Caco-2 (cell line): Measurements from ENCODE around the gene CRAMP1. TPM values are rescaled to one million over a fixed set of nuclear protein-coding genes. Genes with fewer than 3 reads are reported as not detected.

Experiments
- BruUV-seq: library from RNA; stranded (reverse); fragments of 400-500 nt; replicated peaks from 2 replicates; lab custom pipeline; 2021; lab: Mats Ljungman, UMichigan
- CTCF ChIA-PET: fragments of 300-600 bp; sonication (Branson Sonifier 250); formaldehyde crosslinking; loops from one replicate; lab custom pipeline; 2022; ENCODE audit warnings: antibody characterized with exemption; lab: Charles Lee
- POLR2A ChIA-PET: fragments of 300-600 bp; sonication (Branson Sonifier 250); formaldehyde crosslinking; loops from one replicate; lab custom pipeline; 2022; ENCODE audit warnings: antibody characterized with exemption; lab: Charles Lee
- DNase-seq, 2 experiments: peaks; one replicate each; pipeline versions ENCODE4 v3.0.0 to v3.0.0-alpha.2; 2020 to 2022
- H3K27me3 ChIP-seq: replicated peaks from 2 replicates; pipeline ENCODE4 v1.6.0; 2011; ENCODE audit warnings: low read length; ENCODE audit not compliant: control insufficient read depth, insufficient read depth
- H3K36me3 ChIP-seq: 2 replicates; pipeline ENCODE4 v1.5.1; 2011; ENCODE audit warnings: low read length; ENCODE audit not compliant: control insufficient read depth, insufficient read depth
- H3K4me1 ChIP-seq: fragments of 250-450 bp; sonication (Bioruptor Pico); 2 replicates; pipeline ENCODE4 v1.5.1; 2020; ENCODE audit warnings: mild to moderate bottlenecking
- H3K4me3 ChIP-seq: 2 replicates; pipeline ENCODE4 v1.5.1; 2011; ENCODE audit warnings: low read depth, mild to moderate bottlenecking, control low read depth, low read length
- H3K9me3 ChIP-seq: fragments of 250-450 bp; sonication (Bioruptor Pico); 2 replicates; pipeline ENCODE4 v1.5.1; 2020; ENCODE audit warnings: mild to moderate bottlenecking, moderate library complexity
- H3K27ac Mint-ChIP-seq: one replicate; pipeline ENCODE4 v1.8.0; 2022; ENCODE audit warnings: mixed read lengths; ENCODE audit not compliant: unreplicated experiment
- H3K27me3 Mint-ChIP-seq: one replicate; pipeline ENCODE4 v1.8.0; 2022; ENCODE audit warnings: mixed read lengths; ENCODE audit not compliant: insufficient read depth, unreplicated experiment
- H3K36me3 Mint-ChIP-seq: one replicate; pipeline ENCODE4 v1.8.0; 2022; ENCODE audit warnings: mild to moderate bottlenecking, mixed read lengths; ENCODE audit not compliant: insufficient read depth, unreplicated experiment
- H3K4me1 Mint-ChIP-seq: one replicate; pipeline ENCODE4 v1.8.0; 2022; ENCODE audit warnings: low read depth, mixed read lengths; ENCODE audit not compliant: unreplicated experiment
- H3K4me3 Mint-ChIP-seq: one replicate; pipeline ENCODE4 v1.8.0; 2022; ENCODE audit warnings: mild to moderate bottlenecking, moderate library complexity, mixed read lengths; ENCODE audit not compliant: unreplicated experiment
- H3K9me3 Mint-ChIP-seq: one replicate; pipeline ENCODE4 v1.8.0; 2022; ENCODE audit warnings: mixed read lengths; ENCODE audit not compliant: unreplicated experiment
- intact Hi-C: fragments of 100-400 bp; cut with micrococcal nuclease; formaldehyde crosslinking; loops from one replicate; pipeline ENCODE4 v1.10.0; 2022; ENCODE audit not compliant: unreplicated experiment
- total RNA-seq: library from RNA; stranded (reverse); gene quantifications from 2 replicates; pipeline ENCODE4 v1.2.3, GENCODE V29; 2022
- TF ChIP-seq, protein P1 (sequence below), 2 experiments: fragments of 200-600 bp in 1 of 2; IDR thresholded peaks; 1 replicate in 1 of 2; 2 replicates in 1 of 2; pipeline versions ENCODE4 v1.5.1 to v1.8.0; 2011 to 2022; ENCODE audit warnings: antibody characterized with exemption in 1 of 2, control low read depth in 1 of 2, inconsistent platforms in 1 of 2, low read depth in 1 of 2, low read length in 1 of 2, mild to moderate bottlenecking in 1 of 2, moderate library complexity in 1 of 2; ENCODE audit not compliant: insufficient read depth in 1 of 2, severe bottlenecking in 1 of 2, unreplicated experiment in 1 of 2

The CRAMP1 gene
- total RNA-seq, 1 experiment from 2014 or later, result 24.7 TPM

- no peak overlapping the region for H3K4me3 ChIP-seq
- POLR2A ChIA-PET, result no interaction called here
- no TSS peak for BruUV-seq
- TF ChIP-seq, protein P1, sequence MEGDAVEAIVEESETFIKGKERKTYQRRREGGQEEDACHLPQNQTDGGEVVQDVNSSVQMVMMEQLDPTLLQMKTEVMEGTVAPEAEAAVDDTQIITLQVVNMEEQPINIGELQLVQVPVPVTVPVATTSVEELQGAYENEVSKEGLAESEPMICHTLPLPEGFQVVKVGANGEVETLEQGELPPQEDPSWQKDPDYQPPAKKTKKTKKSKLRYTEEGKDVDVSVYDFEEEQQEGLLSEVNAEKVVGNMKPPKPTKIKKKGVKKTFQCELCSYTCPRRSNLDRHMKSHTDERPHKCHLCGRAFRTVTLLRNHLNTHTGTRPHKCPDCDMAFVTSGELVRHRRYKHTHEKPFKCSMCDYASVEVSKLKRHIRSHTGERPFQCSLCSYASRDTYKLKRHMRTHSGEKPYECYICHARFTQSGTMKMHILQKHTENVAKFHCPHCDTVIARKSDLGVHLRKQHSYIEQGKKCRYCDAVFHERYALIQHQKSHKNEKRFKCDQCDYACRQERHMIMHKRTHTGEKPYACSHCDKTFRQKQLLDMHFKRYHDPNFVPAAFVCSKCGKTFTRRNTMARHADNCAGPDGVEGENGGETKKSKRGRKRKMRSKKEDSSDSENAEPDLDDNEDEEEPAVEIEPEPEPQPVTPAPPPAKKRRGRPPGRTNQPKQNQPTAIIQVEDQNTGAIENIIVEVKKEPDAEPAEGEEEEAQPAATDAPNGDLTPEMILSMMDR (IDR thresholded peaks at IDR 0.05; ENCODE audit: insufficient read depth in 1 of 2, low read depth in 1 of 2, low read length in 1 of 2, severe bottlenecking in 1 of 2, unreplicated experiment in 1 of 2), result no peak
- no peak for DNase-seq
- Mint-ChIP-seq H3K9me3 (no peaks in the 10 kb centered on the region), H3K4me3 (no peak overlapping the region), H3K36me3 (no peaks in the 10 kb centered on the region), H3K27me3 (no peaks in the 10 kb centered on the region), H3K27ac (no peak overlapping the region), H3K4me1 (no peaks in the 10 kb centered on the region)
- H3K36me3 ChIP-seq, result no peaks in the 10 kb centered on the region
- H3K27me3 ChIP-seq, result no peaks in the 10 kb centered on the region
- no peaks in the 10 kb centered on the region for H3K9me3 ChIP-seq
- H3K4me1 ChIP-seq, result no peaks in the 10 kb centered on the region
- intact Hi-C loops, result no loop called here
- CTCF ChIA-PET, result no interaction called here
These were observed 39.5 kb upstream of the CRAMP1 start for GRCh38 chr16:1572673-1573072.

DNA sequence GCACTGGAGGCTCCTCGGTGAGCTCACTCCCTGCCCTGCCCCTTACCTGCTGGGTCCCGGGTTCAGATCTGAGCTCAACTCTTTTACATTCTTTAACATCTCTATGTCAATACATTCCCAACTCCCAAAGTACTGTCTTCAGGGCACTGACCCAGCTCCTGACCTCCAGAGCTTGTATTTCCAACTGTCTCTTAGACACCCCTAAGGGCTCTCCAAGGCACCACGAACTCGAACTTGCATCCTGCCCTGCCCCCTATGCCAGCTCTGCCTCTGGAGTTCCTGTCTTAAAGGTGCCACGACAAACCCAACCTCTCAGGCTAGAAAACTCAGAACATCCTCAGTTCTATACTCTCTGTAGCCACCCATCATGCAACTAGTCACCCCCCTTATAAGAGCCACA is 38.9 kb upstream of the CRAMP1 start:
- no peaks in the 10 kb centered on the region for H3K4me1 Mint-ChIP-seq
- H3K9me3 Mint-ChIP-seq, result no peaks in the 10 kb centered on the region
- intact Hi-C loops, result no loop called here
- no peaks in the 10 kb centered on the region for H3K27me3 ChIP-seq
- H3K27me3 Mint-ChIP-seq, result no peaks in the 10 kb centered on the region
- H3K9me3 ChIP-seq, result no peaks in the 10 kb centered on the region
- no peaks in the 10 kb centered on the region for H3K4me1 ChIP-seq
- BruUV-seq, result no TSS peak
- no peak overlapping the region for H3K4me3 Mint-ChIP-seq
- ChIA-PET POLR2A (no interaction called here), CTCF (no interaction called here)
- H3K36me3 Mint-ChIP-seq, result no peaks in the 10 kb centered on the region
- TF ChIP-seq, protein P1 (IDR thresholded peaks at IDR 0.05; ENCODE audit: insufficient read depth in 1 of 2, low read depth in 1 of 2, low read length in 1 of 2, severe bottlenecking in 1 of 2, unreplicated experiment in 1 of 2), result no peak
- DNase-seq, result no peak
- H3K36me3 ChIP-seq, result no peaks in the 10 kb centered on the region
- H3K4me3 ChIP-seq, result no peak overlapping the region
- no peak overlapping the region for H3K27ac Mint-ChIP-seq

GRCh38 chr16:1575578-1575977 is 36.6 kb upstream of the CRAMP1 start:
- no peaks in the 10 kb centered on the region for H3K9me3 ChIP-seq
- no peak overlapping the region for H3K27ac Mint-ChIP-seq
- POLR2A ChIA-PET, result no interaction called here
- no peak overlapping the region for H3K4me3 Mint-ChIP-seq
- H3K27me3 Mint-ChIP-seq, result no peaks in the 10 kb centered on the region
- CTCF ChIA-PET, result no interaction called here
- no peaks in the 10 kb centered on the region for H3K36me3 Mint-ChIP-seq
- no peak for DNase-seq
- H3K9me3 Mint-ChIP-seq, result no peaks in the 10 kb centered on the region
- no peaks in the 10 kb centered on the region for H3K4me1 ChIP-seq
- BruUV-seq, result no TSS peak
- intact Hi-C loops, result no loop called here
- no peaks in the 10 kb centered on the region for H3K27me3 ChIP-seq
- no peaks in the 10 kb centered on the region for H3K36me3 ChIP-seq
- H3K4me1 Mint-ChIP-seq, result no peaks in the 10 kb centered on the region
- H3K4me3 ChIP-seq, result no peak overlapping the region
- TF ChIP-seq, protein P1 (IDR thresholded peaks at IDR 0.05; ENCODE audit: insufficient read depth in 1 of 2, low read depth in 1 of 2, low read length in 1 of 2, severe bottlenecking in 1 of 2, unreplicated experiment in 1 of 2), result no peak
